ENCODE data around the gene SHISAL2B.

GRCh38 chr5:64649512-64649911 lies 40.8 kb upstream of the SHISAL2B start:
- TF ChIP-seq POLR2A (IDR thresholded peaks at IDR 0.05): no peak
- TF ChIP-seq, protein P1, sequence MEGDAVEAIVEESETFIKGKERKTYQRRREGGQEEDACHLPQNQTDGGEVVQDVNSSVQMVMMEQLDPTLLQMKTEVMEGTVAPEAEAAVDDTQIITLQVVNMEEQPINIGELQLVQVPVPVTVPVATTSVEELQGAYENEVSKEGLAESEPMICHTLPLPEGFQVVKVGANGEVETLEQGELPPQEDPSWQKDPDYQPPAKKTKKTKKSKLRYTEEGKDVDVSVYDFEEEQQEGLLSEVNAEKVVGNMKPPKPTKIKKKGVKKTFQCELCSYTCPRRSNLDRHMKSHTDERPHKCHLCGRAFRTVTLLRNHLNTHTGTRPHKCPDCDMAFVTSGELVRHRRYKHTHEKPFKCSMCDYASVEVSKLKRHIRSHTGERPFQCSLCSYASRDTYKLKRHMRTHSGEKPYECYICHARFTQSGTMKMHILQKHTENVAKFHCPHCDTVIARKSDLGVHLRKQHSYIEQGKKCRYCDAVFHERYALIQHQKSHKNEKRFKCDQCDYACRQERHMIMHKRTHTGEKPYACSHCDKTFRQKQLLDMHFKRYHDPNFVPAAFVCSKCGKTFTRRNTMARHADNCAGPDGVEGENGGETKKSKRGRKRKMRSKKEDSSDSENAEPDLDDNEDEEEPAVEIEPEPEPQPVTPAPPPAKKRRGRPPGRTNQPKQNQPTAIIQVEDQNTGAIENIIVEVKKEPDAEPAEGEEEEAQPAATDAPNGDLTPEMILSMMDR (IDR thresholded peaks at IDR 0.05): no peak
